Brain microvascular endothelial cell (primary cell): ENCODE results near the gene APOBEC3B.

Experiments
- DNase-seq: peaks from one replicate; pipeline ENCODE4 v3.0.0-alpha.2; 2020
- H3K27ac ChIP-seq: fragments of 250-450 bp; sonication (Bioruptor Pico); 2 replicates; pipeline ENCODE4 v1.5.1; 2020; ENCODE audit warnings: mild to moderate bottlenecking, moderate library complexity
- H3K27me3 ChIP-seq: fragments of 250-450 bp; sonication (Bioruptor Pico); replicated peaks from 2 replicates; pipeline ENCODE4 v1.5.1; 2020; ENCODE audit warnings: mild to moderate bottlenecking
- H3K36me3 ChIP-seq: fragments of 250-450 bp; sonication (Bioruptor Pico); replicated peaks from 2 replicates; pipeline ENCODE4 v1.5.1; 2020; ENCODE audit warnings: mild to moderate bottlenecking
- H3K4me3 ChIP-seq: 2 replicates; pipeline ENCODE4 v1.5.1; 2011; ENCODE audit warnings: low read depth, mild to moderate bottlenecking, control low read depth, low read length, moderate library complexity
- CTCF ChIP-seq: IDR thresholded peaks from 2 replicates; pipeline ENCODE4 v1.5.1; 2011; ENCODE audit warnings: low read depth, mild to moderate bottlenecking, moderate library complexity, low read length, control low read depth, inconsistent platforms; ENCODE audit errors: missing control alignments
- in situ Hi-C: cut with HindIII; loops from 2 replicates; pipeline ENCODE4 v1.10.0; 2017; ENCODE audit warnings: low sequenced_read_pairs, low pct_ligation_motif_present

Gene APOBEC3B

DNA sequence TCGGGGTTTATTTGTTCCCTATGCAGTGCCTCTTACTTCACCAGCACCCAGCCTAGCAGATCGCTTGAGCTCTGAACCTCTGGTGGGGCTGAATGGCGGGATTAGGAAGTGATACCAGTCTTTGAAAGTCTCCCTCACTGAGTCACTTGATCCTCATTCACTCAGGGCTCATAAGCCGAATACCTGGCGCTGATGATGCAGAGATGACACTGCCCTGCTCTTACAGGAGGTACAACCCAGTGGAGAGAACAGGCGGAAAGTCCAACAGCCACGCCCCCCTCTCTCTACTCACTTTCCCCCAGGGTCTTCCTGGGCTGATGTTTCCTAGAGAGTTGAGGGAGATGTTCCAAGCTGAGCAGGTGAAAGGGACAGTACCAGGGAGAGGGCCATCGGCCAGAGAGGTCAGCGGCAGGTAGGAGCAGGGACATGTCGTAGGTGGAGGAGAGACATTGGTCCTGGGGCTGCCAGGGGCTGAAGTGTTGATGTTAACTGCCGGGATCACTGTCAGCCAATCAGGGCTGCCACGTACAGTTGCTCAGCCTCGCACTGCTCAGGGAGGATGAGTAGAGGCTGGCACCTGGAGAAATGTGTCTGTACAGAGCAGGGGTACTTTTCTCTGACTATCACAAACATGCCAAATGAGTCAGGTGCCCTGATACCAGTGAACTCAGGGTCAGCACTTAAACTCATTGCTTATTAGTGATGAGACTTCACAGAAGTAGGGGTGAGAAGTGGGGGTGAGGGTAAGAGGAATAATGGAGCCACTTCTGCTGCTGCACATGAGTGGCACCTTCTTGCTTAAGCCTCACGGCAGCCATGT is 34.6 kb upstream of the APOBEC3B start:
- no peak for TF ChIP-seq CTCF
- in situ Hi-C loops: no loop called here
- no peaks in the 10 kb centered on the region for H3K36me3 ChIP-seq
- DNase-seq: no peak
- peaks cover 36% of the 10 kb centered on the region for H3K27me3 ChIP-seq
- no peak overlapping the region for H3K27ac ChIP-seq
- no peak overlapping the region for H3K4me3 ChIP-seq

GRCh38 chr22:38948181-38948940 is 33.8 kb upstream of the APOBEC3B start:
- Histone ChIP-seq H3K27ac (no peak overlapping the region), H3K36me3 (no peaks in the 10 kb centered on the region), H3K27me3 (peaks cover 37% of the 10 kb centered on the region), H3K4me3 (no peak overlapping the region)
- in situ Hi-C loops: no loop called here
- TF ChIP-seq CTCF: no peak
- no peak for DNase-seq

DNA sequence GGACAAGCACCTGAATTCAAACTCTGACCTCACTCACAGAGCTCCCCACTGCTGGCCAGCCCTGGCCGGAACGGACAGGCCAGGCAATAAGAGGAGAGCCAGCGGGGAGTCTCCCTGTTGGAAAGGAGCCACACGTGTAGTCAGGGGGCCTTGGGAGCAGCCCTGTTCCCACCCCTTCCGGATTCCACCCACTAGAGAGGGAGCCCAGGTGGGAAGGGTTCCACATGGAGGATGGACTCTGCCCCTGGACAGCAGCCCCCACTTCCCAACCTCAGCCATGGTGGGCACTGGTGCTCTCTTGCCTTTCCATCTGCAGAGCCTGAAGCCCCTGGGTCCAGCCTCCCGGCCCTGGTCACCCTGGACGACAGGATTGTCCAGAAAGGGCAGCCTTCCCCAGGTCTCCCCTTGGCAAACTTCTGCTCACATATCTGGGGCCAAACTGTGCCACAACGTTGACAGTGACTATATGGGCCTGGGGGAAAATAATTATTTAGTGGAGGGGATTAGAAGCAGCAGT is 32.2 kb upstream of the APOBEC3B start:
- no peak for TF ChIP-seq CTCF
- in situ Hi-C loops: no loop called here
- DNase-seq: no peak
- Histone ChIP-seq H3K36me3 (no peaks in the 10 kb centered on the region), H3K27me3 (peaks cover 29% of the 10 kb centered on the region), H3K4me3 (no peak overlapping the region), H3K27ac (no peak overlapping the region)

GRCh38 chr22:38950527-38951295 is 31.4 kb upstream of the APOBEC3B start:
- DNase-seq: no peak
- TF ChIP-seq CTCF: no peak
- Histone ChIP-seq H3K27me3 (peaks cover 29% of the 10 kb centered on the region), H3K27ac (no peak overlapping the region), H3K4me3 (no peak overlapping the region), H3K36me3 (no peaks in the 10 kb centered on the region)
- in situ Hi-C loops: no loop called here

GRCh38 chr22:38951734-38952133 is 30.4 kb upstream of the APOBEC3B start:
- TF ChIP-seq CTCF: no peak
- in situ Hi-C loops: no loop called here
- peaks cover 22% of the 10 kb centered on the region for H3K27me3 ChIP-seq

More at GRCh38 chr22:38951734-38952133, 30.4 kb upstream of the APOBEC3B start:
- no peak overlapping the region for H3K4me3 ChIP-seq
- no peak overlapping the region for H3K27ac ChIP-seq
- no peaks in the 10 kb centered on the region for H3K36me3 ChIP-seq
- DNase-seq: no peak
